A549 (cell line): ENCODE data around the gene HRG. TPM values are rescaled to one million over a fixed set of nuclear protein-coding genes. Genes with fewer than 3 reads are reported as not detected.
"Not testable (repeated sequence)": the region's sequence is repeated elsewhere in the genome, so short reads cannot be mapped to it uniquely, and the experiment has no call there.

Source experiments
- ATAC-seq, 2 experiments: fragments of 200-7000 bp in 1 of 2; fragments of >200 bp in 1 of 2; cut with Nextera tagmentation in 1 of 2; cut with Tn5 transposase in 1 of 2; 3 replicates each; pipeline versions ENCODE4 v1.8.0 to v1.9.1; 2018 to 2020; ENCODE audit warnings: mild to moderate bottlenecking in 1 of 2, moderate library complexity in 1 of 2
- CTCF ChIA-PET: fragments of 300-600 bp; sonication (Branson Sonifier 250); formaldehyde crosslinking; extraction: SDS; loops from one replicate; lab custom pipeline; 2021; ENCODE audit warnings: antibody characterized with exemption, inconsistent platforms; lab: Yijun Ruan, JAX
- POLR2A ChIA-PET: fragments of 350-600 bp; formaldehyde crosslinking; extraction: SDS; loops from one replicate; lab custom pipeline; 2021; ENCODE audit warnings: antibody characterized with exemption, inconsistent platforms; lab: Yijun Ruan, JAX
- DNase-seq, 2 experiments: peaks; one replicate each; pipeline versions ENCODE4 v3.0.0 to v3.0.0-alpha.2; 2011 to 2016; ENCODE audit warnings: low read depth in 1 of 2, low spot score in 1 of 2
- FAIRE-seq: peaks from 2 replicates; lab custom pipeline; 2011; peaks lifted over from hg19 to GRCh38; lab: Jason Lieb, UNC
- H3K27ac ChIP-seq, 2 experiments: fragments of >200 bp; sonication (Bioruptor Twin); formaldehyde crosslinking; 3 replicates each; pipeline ENCODE4 v1.5.1; 2016 to 2017
- H3K4me1 ChIP-seq: fragments of >200 bp; sonication (Bioruptor Twin); formaldehyde crosslinking; 3 replicates; pipeline ENCODE4 v1.6.1; 2016
- H3K4me2 ChIP-seq: fragments of >200 bp; sonication (Bioruptor Twin); formaldehyde crosslinking; 3 replicates; pipeline ENCODE4 v1.6.1; 2016
- H3K4me3 ChIP-seq: fragments of >200 bp; sonication (Bioruptor Twin); formaldehyde crosslinking; 3 replicates; pipeline ENCODE4 v1.5.1; 2016
- H3K9me3 ChIP-seq: fragments of >200 bp; sonication (Bioruptor Twin); formaldehyde crosslinking; 3 replicates; pipeline ENCODE4 v1.6.1; 2016
- BCL3 ChIP-seq: fragments of >200 bp; sonication (Bioruptor Twin); formaldehyde crosslinking; IDR thresholded peaks from 3 replicates; pipeline ENCODE4 v1.6.1; 2016
- BHLHE40 ChIP-seq: IDR thresholded peaks from 2 replicates; pipeline ENCODE4 v1.6.1; 2012; ENCODE audit warnings: low read depth, low read length, inconsistent platforms
- CHD2 ChIP-seq: fragments of 150-350 bp; IDR thresholded peaks from 2 replicates; pipeline ENCODE4 v1.6.1; 2014; ENCODE audit warnings: low read length; ENCODE audit not compliant: partially characterized antibody
- CHD4 ChIP-seq: fragments of 200-600 bp; sonication (generic); IDR thresholded peaks from 2 replicates; pipeline ENCODE4 v1.6.1; 2016; ENCODE audit warnings: antibody characterized with exemption, mild to moderate bottlenecking, borderline replicate concordance
- CTCF ChIP-seq: fragments of >200 bp; sonication (Bioruptor Twin); formaldehyde crosslinking; IDR thresholded peaks from 3 replicates; pipeline ENCODE4 v1.5.1; 2016
- ESRRA ChIP-seq: fragments of 150-350 bp; IDR thresholded peaks from 2 replicates; pipeline ENCODE4 v1.6.1; 2014; ENCODE audit warnings: mild to moderate bottlenecking, low read length, borderline replicate concordance
- FOXS1 ChIP-seq: fragments of 250-450 bp; sonication (Bioruptor Pico); IDR thresholded peaks from 2 replicates; pipeline ENCODE4 v1.5.0; 2020; ENCODE audit warnings: mild to moderate bottlenecking, moderate library complexity
- GATA3 ChIP-seq: IDR thresholded peaks from 2 replicates; pipeline ENCODE4 v1.6.1; 2012; ENCODE audit warnings: borderline replicate concordance
- HEYL ChIP-seq: fragments of 250-450 bp; sonication (Bioruptor Pico); IDR thresholded peaks from 2 replicates; pipeline ENCODE4 v1.8.0; 2021; ENCODE audit warnings: mild to moderate bottlenecking, moderate library complexity
- HOXB5 ChIP-seq: fragments of 250-450 bp; sonication (Bioruptor Pico); IDR thresholded peaks from 2 replicates; pipeline ENCODE4 v1.5.0; 2020; ENCODE audit warnings: mild to moderate bottlenecking, moderate library complexity
- JUN ChIP-seq, 2 experiments: fragments of >200 bp; sonication (Bioruptor Twin); formaldehyde crosslinking; IDR thresholded peaks; 2 replicates in 1 of 2; 3 replicates in 1 of 2; pipeline ENCODE4 v1.6.1; 2016 to 2017
- KDM5A ChIP-seq: fragments of 200-600 bp; sonication (generic); IDR thresholded peaks from 2 replicates; pipeline ENCODE4 v1.6.1; 2016; ENCODE audit warnings: antibody characterized with exemption, mild to moderate bottlenecking
- MAFK ChIP-seq: fragments of 450-650 bp; IDR thresholded peaks from 2 replicates; pipeline ENCODE4 v1.6.1; 2014; ENCODE audit not compliant: partially characterized antibody
- NFE2L2 ChIP-seq: fragments of 150-350 bp; conservative IDR thresholded peaks from 2 replicates; pipeline ENCODE4 v1.6.1; 2014; ENCODE audit warnings: low read length
- PHF8 ChIP-seq: fragments of 200-600 bp; sonication (generic); IDR thresholded peaks from 2 replicates; pipeline ENCODE4 v1.6.1; 2016; ENCODE audit warnings: low read depth, mild to moderate bottlenecking, antibody characterized with exemption, moderate library complexity, borderline replicate concordance
- POLR2A ChIP-seq: IDR thresholded peaks from 2 replicates; pipeline ENCODE4 v1.6.1; 2012; ENCODE audit warnings: mild to moderate bottlenecking, low read length
- POLR2AphosphoS2 ChIP-seq: conservative IDR thresholded peaks from 2 replicates; pipeline ENCODE4 v1.6.1; 2012; ENCODE audit warnings: low read length, improper control_type of control experiment, inconsistent platforms
- RARB ChIP-seq: fragments of 250-450 bp; sonication (Bioruptor Pico); IDR thresholded peaks from 2 replicates; pipeline ENCODE4 v1.8.0; 2021; ENCODE audit warnings: mild to moderate bottlenecking, moderate library complexity
- RFX5 ChIP-seq: fragments of 450-650 bp; IDR thresholded peaks from 2 replicates; pipeline ENCODE4 v1.7.1; 2014; ENCODE audit warnings: antibody characterized with exemption, mild to moderate bottlenecking, moderate library complexity
- RNF2 ChIP-seq: fragments of 200-600 bp; sonication (generic); IDR thresholded peaks from 2 replicates; pipeline ENCODE4 v1.6.1; 2016; ENCODE audit warnings: low read depth, mild to moderate bottlenecking, antibody characterized with exemption, moderate library complexity, borderline replicate concordance
- SREBF2 ChIP-seq: fragments of 450-650 bp; IDR thresholded peaks from 2 replicates; pipeline ENCODE4 v1.6.1; 2014; ENCODE audit warnings: mild to moderate bottlenecking, moderate library complexity
- TP53 ChIP-seq: fragments of 250-450 bp; sonication (Bioruptor Pico); IDR thresholded peaks from 2 replicates; pipeline ENCODE4 v1.5.0; 2021; ENCODE audit warnings: mild to moderate bottlenecking, moderate library complexity
- USF2 ChIP-seq: fragments of 450-650 bp; IDR thresholded peaks from 2 replicates; pipeline ENCODE4 v1.6.1; 2014; ENCODE audit warnings: antibody characterized with exemption
- ZNF302 ChIP-seq: fragments of 250-450 bp; sonication (Bioruptor Pico); IDR thresholded peaks from 2 replicates; pipeline ENCODE4 v1.9.0; 2021; ENCODE audit warnings: inconsistent platforms, mild to moderate bottlenecking, moderate library complexity
- ZSCAN20 ChIP-seq: fragments of 250-450 bp; sonication (Bioruptor Pico); IDR thresholded peaks from 2 replicates; pipeline ENCODE4 v1.8.0; 2022; ENCODE audit warnings: mild to moderate bottlenecking, moderate library complexity
- WGBS: methylation state at CpG from one replicate; pipeline ENCODE4 v1.1.6; 2017; ENCODE audit errors: missing lambda C conversion rate; 5-methylcytosine and 5-hydroxymethylcytosine counted together
- polyA plus RNA-seq, 4 experiments: library from polyadenylated mRNA; depleted of rRNA in 3 of 4; stranded (reverse); fragments of >200 nt; fragmentation: RNase III in 1 of 4; extraction: RNeasy Plus Mini Kit Qiagen cat#74134 plus additional on column Dnase treatment in 1 of 4; gene quantifications; 2 replicates in 3 of 4; 3 replicates in 1 of 4; pipeline ENCODE4 v1.2.3, GENCODE V29; 2011 to 2017

HRG gene
- polyA plus RNA-seq, 2 of the 4 experiments (the other 2 are of a cell fraction) = not detected

- ChIA-PET CTCF (no interaction called here), POLR2A (no interaction called here)
- no peak for ATAC-seq
- Histone ChIP-seq H3K4me1 (no peaks in the 10 kb centered on the region), H3K4me3 (no peak overlapping the region), H3K27ac (no peak overlapping the region), H3K4me2 (no peak overlapping the region), H3K9me3 (no peaks in the 10 kb centered on the region)
- DNase-seq = no peak
- FAIRE-seq = no peak
- TF ChIP-seq RFX5 (no peak), CHD2 (no peak), PHF8 (no peak), MAFK (no peak), BCL3 (no peak), GATA3 (no peak), FOXS1 (no peak), SREBF2 (no peak), ZSCAN20 (CRISPR knock-in tag) (no peak), NFE2L2 (no peak), CTCF (no peak), POLR2A (no peak), KDM5A (no peak), BHLHE40 (no peak), RNF2 (no peak), USF2 (no peak), HEYL (CRISPR knock-in tag) (no peak), CHD4 (no peak), JUN (IDR thresholded peaks at IDR 0.05) (no peak), ZNF302 (CRISPR knock-in tag) (no peak)
- WGBS = 80% methylated on average over 12 of the region's 12 CpGs
Measured at GRCh38 chr3:186687120-186687651, 21.4 kb downstream of the HRG start.

- POLR2A ChIA-PET, FAIRE-seq, DNase-seq, CTCF ChIA-PET, H3K27ac ChIP-seq, H3K4me1 ChIP-seq, H3K4me3 ChIP-seq, H3K9me3 ChIP-seq, H3K4me2 ChIP-seq, ATAC-seq: not testable (repeated sequence)
- 85% methylated on average over 1 of the region's 1 CpG for WGBS
Measured at GRCh38 chr3:186690304-186690703, 24.5 kb downstream of the HRG start.

GRCh38 chr3:186691676-186692075, 25.9 kb downstream of the HRG start:
- H3K9me3 ChIP-seq = no peaks in the 10 kb centered on the region
- TF ChIP-seq TP53 (CRISPR knock-in tag) = no peak
- TF ChIP-seq POLR2AphosphoS2 = no peak
- TF ChIP-seq CTCF = no peak
- TF ChIP-seq RARB (CRISPR knock-in tag) = no peak
- TF ChIP-seq ESRRA = no peak
- TF ChIP-seq JUN (IDR thresholded peaks at IDR 0.05) = no peak
- no peak for TF ChIP-seq HOXB5 (CRISPR knock-in tag)
- ChIA-PET CTCF (interaction anchor here (0.6 to 1.8 kb wide), 2 partner anchors 78 to 289 kb away, joined by 3 to 5 read pairs; no protein-coding TSS in a partner anchor), POLR2A (no interaction called here)
- DNase-seq = no peak
- peaks cover 7% of the 10 kb centered on the region; the same call in 1 of the 3 replicates for H3K4me1 ChIP-seq
- ATAC-seq = no peak
- H3K4me2 ChIP-seq = no peak overlapping the region
- no peak overlapping the region for H3K4me3 ChIP-seq
- H3K27ac ChIP-seq = no peak overlapping the region
- no peak for FAIRE-seq
- 73% methylated on average over 7 of the region's 7 CpGs for WGBS
